Measurements from ENCODE around the gene RAB40C.

RAB40C gene

GRCh38 chr16:619476-620100, 29.7 kb downstream of the RAB40C start:
- DNase-seq: no peak

- no peak for DNase-seq
Measured at GRCh38 chr16:620700-621525, 31.0 kb downstream of the RAB40C start.

- DNase-seq: no peak
Measured at GRCh38 chr16:621526-622105, 31.8 kb downstream of the RAB40C start.

- no peak for DNase-seq
Measured at GRCh38 chr16:622920-623280, 33.0 kb downstream of the RAB40C start.

GRCh38 chr16:624526-625070, 34.7 kb downstream of the RAB40C start:
- DNase-seq: no peak

GRCh38 chr16:625117-625976, 35.5 kb downstream of the RAB40C start:
- DNase-seq: no peak

- no peak for DNase-seq
Measured at GRCh38 chr16:625977-626765, 36.3 kb downstream of the RAB40C start.

GRCh38 chr16:626787-627453, 37.1 kb downstream of the RAB40C start:
- no peak for DNase-seq

- no peak for DNase-seq
Measured at GRCh38 chr16:627454-628239, 37.8 kb downstream of the RAB40C start.

- DNase-seq: no peak
Measured at GRCh38 chr16:628321-629061, 38.6 kb downstream of the RAB40C start.

GRCh38 chr16:629185-629832, 39.4 kb downstream of the RAB40C start:
- no peak for DNase-seq

- no peak for DNase-seq
Measured at GRCh38 chr16:629833-630248, 40.0 kb downstream of the RAB40C start.

- no peak for DNase-seq
Measured at GRCh38 chr16:630249-630814, 40.5 kb downstream of the RAB40C start.

GRCh38 chr16:630815-631405, 41.0 kb downstream of the RAB40C start, which contains the start of gene WFIKKN1:
TSS of gene WFIKKN1 (plus strand) at chr16:630985. CDS start at chr16:631254, 269 bp downstream.
- DNase-seq: no peak

- no peak for DNase-seq
Measured at GRCh38 chr16:631808-632358, 42.0 kb downstream of the RAB40C start.

- DNase-seq: no peak
Measured at GRCh38 chr16:632486-633335, 42.8 kb downstream of the RAB40C start.
